T-helper 2 cell treated with Interferon-gamma antibody and Interleukin-4, amounts not matched to agents 100 ng/mL and 5 ng/mL, for 36 hours (primary cell): ENCODE measurements around the gene NTM. TPM values are rescaled to one million over a fixed set of nuclear protein-coding genes. Genes with fewer than 3 reads are reported as not detected.
"Not testable (repeated sequence)": the region's sequence is repeated elsewhere in the genome, so short reads cannot be mapped to it uniquely, and the experiment has no call there.

Experiments used
- intact Hi-C: fragments of 100-400 bp; cut with micrococcal nuclease; formaldehyde crosslinking; loops from one replicate; pipeline ENCODE4 v1.15.1; 2023
- total RNA-seq: library from RNA; stranded (reverse); gene quantifications from 2 replicates; pipeline ENCODE4 v1.2.3, GENCODE V29; 2022

Gene NTM
- total RNA-seq, 1 donor from 2014 or later, result not detected

- intact Hi-C loops, result no loop called here
These were observed 50.8 kb downstream of the NTM start for GRCh38 chr11:131421066-131421855.

DNA sequence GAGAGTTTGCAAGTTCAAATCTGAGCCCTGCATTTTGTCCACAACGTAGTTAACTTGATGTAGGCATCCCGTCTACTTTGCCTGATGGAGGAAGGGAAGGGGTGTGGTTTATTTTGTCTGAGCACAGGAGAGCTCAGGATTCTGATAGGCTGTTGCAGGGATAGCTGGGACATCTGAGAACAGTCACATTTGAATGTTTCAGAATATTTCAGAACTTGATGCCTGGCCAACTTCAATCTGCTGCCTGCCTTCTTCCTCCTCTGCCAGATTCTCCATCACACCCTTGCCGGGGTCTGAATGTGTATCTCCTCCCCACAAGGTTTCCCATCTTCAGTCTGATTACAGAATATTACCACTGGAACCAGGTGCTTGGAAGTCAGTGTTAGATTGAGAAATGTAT is 51.6 kb downstream of the NTM start:
- intact Hi-C loops, result no loop called here

GRCh38 chr11:131422496-131422895 is 52.1 kb downstream of the NTM start:
- intact Hi-C loops, result no loop called here

- intact Hi-C loops, result no loop called here
These were observed 53.3 kb downstream of the NTM start for GRCh38 chr11:131423688-131424087.

GRCh38 chr11:131424257-131424876 is 54.0 kb downstream of the NTM start:
- intact Hi-C loops, result not testable (repeated sequence)

DNA sequence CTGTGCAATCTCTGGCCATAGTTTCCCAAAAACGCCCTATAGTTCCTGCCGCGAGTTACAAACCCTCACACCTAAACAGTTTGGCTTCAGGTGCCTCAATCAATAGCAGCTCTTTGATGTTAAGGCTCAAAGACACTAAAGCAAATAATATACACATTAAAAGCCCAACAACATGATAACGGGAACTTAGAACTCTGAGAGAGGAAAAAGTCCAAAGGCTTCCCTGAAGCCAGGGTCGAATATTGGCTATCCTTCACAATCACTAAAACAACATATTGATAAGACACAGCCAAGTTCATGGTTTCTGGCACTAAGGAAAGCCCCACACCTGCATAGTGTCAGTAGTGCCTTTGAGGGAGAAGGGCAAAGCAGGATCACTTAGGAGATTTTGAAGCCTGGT is 54.9 kb downstream of the NTM start:
- intact Hi-C loops, result no loop called here

DNA sequence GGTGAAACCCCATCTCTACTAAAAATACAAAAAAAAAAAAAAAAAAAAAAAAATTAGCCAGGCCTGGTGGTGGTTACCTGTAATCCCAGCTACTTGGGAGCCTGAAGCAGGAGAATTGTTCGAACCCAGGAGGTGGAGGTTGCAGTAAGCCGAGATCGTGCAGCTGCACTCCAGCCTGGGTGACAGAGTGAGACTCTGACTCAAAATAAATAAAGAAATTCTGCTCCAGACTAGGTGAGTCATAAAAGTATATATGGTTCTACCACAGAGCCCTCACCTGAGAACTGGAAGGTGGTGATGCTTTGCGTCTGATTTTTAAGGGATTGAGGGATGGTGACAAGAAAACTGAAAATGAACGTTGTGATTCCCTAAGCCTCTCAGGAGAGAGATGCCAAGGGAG is 58.4 kb downstream of the NTM start:
- intact Hi-C loops, result no loop called here

- intact Hi-C loops, result no loop called here
These were observed 60.2 kb downstream of the NTM start for GRCh38 chr11:131430473-131431208.

- intact Hi-C loops, result no loop called here
These were observed 70.8 kb downstream of the NTM start for GRCh38 chr11:131441051-131441810.

DNA sequence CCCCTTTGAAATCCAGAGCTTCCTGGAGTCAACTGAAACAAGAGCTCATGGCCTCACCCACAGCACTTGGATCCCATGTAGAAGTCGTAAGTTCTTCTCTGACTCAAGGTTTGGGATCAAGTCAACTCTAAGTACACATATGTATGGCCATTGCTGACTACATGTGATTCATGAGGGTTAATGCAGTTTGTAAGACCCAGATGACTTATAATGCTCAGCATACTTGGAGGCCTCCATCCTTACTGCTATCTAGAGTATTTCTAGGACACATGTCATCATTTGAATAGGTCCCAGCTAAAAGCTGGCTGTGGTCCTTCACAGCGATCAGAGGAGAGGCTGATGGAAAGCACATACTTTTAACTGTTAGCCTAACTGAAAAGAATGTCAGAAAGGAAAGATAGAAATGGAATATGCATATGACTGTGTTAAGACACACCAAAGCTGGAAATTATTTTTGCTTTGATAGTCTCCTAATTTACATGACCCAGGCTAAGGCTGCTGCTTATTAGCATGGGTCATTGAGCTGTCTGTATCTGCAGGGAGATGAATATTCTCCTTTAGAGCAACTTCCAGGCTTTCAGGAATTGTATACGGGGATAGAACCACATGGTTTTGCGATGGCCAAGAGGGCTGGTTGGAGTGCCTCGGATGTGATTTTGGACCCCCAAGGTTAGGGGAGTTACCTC is 76.3 kb downstream of the NTM start:
- intact Hi-C loops, result no loop called here

GRCh38 chr11:131447277-131447815 is 76.9 kb downstream of the NTM start:
- intact Hi-C loops, result no loop called here

DNA sequence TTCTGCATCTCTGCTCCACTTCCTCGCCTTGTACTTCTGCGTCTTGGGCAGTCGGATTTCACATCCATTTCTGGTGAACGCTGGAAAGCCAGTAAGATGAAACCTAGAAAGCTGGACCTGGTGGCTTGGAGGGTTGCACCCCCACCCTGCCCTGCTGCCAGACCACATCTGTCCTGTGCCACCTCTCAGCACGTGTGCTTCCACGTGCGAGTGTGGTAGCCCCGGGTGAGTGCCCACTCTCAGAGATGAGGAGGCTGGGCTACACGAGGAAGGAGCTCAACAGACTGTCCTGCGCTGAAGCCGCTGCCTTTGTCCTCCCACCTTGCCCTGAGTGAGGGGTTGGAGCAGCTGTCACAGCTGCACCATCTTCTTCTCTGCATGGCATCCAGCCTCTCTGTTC is 77.5 kb downstream of the NTM start:
- intact Hi-C loops, result no loop called here

- intact Hi-C loops, result no loop called here
These were observed 78.9 kb downstream of the NTM start for GRCh38 chr11:131449036-131450019.

GRCh38 chr11:131454490-131454889 is 84.1 kb downstream of the NTM start:
- intact Hi-C loops, result no loop called here

DNA sequence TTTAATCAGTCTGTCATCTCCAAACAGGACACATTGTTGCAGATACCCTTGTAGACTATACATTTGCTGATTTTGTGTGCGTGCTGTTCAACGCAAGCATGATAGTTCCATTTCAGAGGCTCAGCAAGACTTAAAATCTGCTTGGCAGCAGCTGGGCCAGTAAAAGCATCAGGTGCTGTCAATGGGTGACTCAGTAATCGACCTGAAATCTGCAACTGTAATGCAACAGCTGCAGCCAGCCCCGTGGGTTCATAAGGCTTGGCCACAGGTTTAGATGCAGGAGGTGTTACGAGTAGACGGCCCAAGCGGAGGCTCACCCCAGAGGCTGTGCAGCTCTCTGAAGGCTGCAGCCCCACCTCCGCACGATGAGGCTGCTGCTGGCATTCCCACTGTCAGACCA is 84.6 kb downstream of the NTM start:
- intact Hi-C loops, result no loop called here

DNA sequence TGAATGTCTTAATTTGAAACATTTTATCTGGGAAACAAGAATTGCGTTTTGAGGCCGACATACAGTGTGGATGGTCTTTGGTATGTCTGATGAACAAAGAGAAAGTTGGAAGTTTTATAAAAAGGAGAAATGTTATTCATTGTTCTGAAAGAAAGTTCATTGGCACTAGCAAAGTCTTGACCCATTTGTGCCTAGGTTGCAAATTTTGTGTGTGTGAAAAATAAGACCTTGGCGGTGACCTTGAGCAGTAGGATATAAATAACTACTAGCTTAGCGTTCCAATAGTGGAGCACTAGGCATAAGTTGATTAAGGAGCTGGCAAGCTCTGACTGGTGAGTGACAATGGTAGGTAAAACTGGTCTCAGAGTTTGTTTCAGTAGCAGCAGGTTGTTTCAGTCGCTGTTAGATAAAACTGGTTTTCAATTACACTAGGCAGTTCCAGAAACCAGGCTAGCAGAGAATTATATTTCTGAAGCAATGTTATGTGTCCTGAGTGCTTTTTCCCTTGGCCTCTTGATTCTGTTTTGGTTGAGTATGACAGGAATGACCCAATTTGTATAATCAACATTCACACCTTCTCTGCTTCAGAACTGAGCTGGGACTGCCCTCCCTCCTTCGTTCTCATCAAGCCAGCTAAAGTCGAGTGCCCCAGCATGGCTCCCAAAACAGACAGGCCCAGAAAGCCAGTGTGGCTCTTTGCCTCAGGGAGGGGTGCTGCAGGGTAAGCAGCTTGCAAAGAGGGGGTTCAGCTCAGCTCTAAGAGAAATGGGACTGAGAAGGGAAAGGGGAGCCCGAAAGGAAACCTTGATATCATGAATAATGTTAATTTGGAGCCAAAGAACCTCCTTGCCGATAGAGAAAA is 85.7 kb downstream of the NTM start:
- intact Hi-C loops, result no loop called here

DNA sequence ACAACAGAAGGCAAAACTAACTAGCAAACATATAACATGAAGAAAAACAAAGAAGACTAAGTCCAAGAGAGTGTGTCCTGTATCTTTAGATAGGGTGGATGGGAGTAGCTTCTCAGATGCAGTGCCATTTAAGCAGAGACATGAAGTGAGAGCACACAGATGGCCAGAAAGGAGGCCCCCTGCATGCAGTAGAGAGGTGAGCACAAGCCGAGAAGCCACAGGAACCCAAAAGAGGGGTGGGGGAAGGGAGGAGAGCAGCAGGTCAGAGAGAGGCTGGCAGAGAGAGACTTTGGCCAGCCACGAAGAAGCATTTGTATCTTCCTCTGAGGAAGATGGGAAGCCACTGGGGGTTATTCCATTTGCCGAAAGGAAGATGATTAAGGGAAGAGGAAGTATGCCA is 86.7 kb downstream of the NTM start:
- intact Hi-C loops, result no loop called here

- intact Hi-C loops, result no loop called here
These were observed 88.0 kb downstream of the NTM start for GRCh38 chr11:131458421-131458820.

DNA sequence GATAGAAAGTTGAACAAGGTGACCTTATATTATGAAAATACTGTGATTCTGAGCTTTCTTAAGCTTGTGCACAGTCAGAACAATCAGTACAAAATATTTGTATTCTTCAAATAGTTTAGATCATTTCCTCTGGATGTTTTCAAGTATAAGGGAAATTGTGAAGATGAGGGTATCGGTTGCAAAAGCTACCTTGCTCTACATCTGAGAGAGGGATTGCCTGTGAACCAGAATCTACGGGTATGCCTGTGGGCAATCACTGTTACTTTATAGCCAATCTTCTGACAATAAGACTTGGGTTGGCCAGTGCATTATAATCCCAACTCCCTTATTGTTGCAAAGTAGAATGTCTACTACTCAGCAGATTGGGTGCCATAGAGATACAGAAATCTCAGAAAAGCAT is 90.5 kb downstream of the NTM start:
- intact Hi-C loops, result no loop called here
